Tibial artery (tissue), 4 donors: Measurements from ENCODE around the gene ADGRV1.

Experiments used
- DNase-seq, 2 donors: peaks; one replicate each; pipeline ENCODE4 v3.0.0-alpha.2; 2019
- H3K27ac ChIP-seq, 2 donors: fragments of 200-600 bp; sonication (generic) in 1 of 2; 1 replicate in 1 of 2; 2 replicates in 1 of 2; pipeline ENCODE4 v1.5.1; 2018 to 2019; ENCODE audit warnings: mild to moderate bottlenecking in 1 of 2
- H3K27me3 ChIP-seq, 2 donors: fragments of 200-600 bp; sonication (generic) in 1 of 2; one replicate each; pipeline versions ENCODE4 v1.5.1 to v1.6.0; 2016 to 2019
- H3K36me3 ChIP-seq, 3 donors: fragments of 200-600 bp; sonication (generic) in 2 of 3; one replicate each; pipeline ENCODE4 v1.5.1; 2016 to 2019; ENCODE audit warnings: mild to moderate bottlenecking in 2 of 3
- H3K4me1 ChIP-seq, 4 donors: fragments of 200-600 bp; sonication (generic) in 2 of 4; 1 replicate in 3 of 4; 2 replicates in 1 of 4; pipeline ENCODE4 v1.5.1; 2016 to 2019
- H3K4me3 ChIP-seq, 2 donors: fragments of 200-600 bp; sonication (generic) in 1 of 2; 1 replicate in 1 of 2; 2 replicates in 1 of 2; pipeline ENCODE4 v1.5.1; 2018 to 2019; ENCODE audit warnings: mild to moderate bottlenecking in 2 of 2
- H3K9me3 ChIP-seq, 3 donors: fragments of 200-600 bp; sonication (generic) in 1 of 3; one replicate each; pipeline ENCODE4 v1.5.1; 2016 to 2019
- intact Hi-C: fragments of 100-400 bp; cut with DNase I; formaldehyde crosslinking; loops from one replicate; pipeline ENCODE4 v1.15.0; 2023; ENCODE audit warnings: low total_unique reads
- TF ChIP-seq, protein P1 (sequence below), 2 experiments: fragments of 200-600 bp in 1 of 2; fragments of 450-650 bp in 1 of 2; IDR thresholded peaks; one replicate each; pipeline ENCODE4 v1.5.1; 2017 to 2019; ENCODE audit warnings: antibody characterized with exemption in 2 of 2, mild to moderate bottlenecking in 1 of 2, moderate library complexity in 1 of 2

ADGRV1 gene

DNA sequence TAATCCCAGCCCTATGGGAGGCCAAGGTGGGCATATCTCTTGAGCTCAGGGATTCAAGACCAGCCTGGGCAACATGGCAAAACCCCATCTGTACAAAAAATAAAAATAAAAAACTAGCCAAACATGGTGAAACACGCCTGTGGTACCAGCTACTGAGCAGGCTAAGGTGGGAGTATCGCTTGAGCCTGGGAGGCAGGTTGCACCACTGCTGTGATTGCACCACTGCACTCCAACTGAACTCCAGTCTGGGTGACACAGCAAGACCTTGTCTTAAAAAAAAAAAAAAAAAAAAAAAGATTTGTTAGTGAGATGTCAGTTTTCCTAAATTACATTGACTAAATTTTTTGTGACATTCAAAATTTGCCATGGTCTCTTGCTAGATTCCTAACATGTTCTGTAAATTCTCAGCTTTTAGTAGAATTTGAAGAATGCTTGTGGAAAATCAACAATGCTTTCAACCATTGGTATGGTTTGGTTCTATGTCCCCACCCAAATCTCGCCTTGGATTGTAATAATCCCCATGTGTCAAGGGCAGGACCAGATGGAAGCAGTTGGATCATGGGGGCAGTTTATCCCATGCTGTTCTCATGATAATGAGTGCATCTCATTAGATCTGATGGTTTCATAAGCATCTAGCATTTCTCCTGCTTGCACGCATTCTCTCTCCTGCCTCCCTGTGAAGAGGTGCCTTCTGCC, 588.5 kb downstream of the ADGRV1 start:
- Histone ChIP-seq H3K36me3 (no peaks in the 10 kb centered on the region), H3K27ac (no peak overlapping the region), H3K27me3 (no peaks in the 10 kb centered on the region), H3K4me3 (no peak overlapping the region), H3K4me1 (peaks cover 0 to 60% (median 35%) of the 10 kb centered on the region in 4 donors), H3K9me3 (no peaks in the 10 kb centered on the region)
- TF ChIP-seq, protein P1, sequence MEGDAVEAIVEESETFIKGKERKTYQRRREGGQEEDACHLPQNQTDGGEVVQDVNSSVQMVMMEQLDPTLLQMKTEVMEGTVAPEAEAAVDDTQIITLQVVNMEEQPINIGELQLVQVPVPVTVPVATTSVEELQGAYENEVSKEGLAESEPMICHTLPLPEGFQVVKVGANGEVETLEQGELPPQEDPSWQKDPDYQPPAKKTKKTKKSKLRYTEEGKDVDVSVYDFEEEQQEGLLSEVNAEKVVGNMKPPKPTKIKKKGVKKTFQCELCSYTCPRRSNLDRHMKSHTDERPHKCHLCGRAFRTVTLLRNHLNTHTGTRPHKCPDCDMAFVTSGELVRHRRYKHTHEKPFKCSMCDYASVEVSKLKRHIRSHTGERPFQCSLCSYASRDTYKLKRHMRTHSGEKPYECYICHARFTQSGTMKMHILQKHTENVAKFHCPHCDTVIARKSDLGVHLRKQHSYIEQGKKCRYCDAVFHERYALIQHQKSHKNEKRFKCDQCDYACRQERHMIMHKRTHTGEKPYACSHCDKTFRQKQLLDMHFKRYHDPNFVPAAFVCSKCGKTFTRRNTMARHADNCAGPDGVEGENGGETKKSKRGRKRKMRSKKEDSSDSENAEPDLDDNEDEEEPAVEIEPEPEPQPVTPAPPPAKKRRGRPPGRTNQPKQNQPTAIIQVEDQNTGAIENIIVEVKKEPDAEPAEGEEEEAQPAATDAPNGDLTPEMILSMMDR (IDR thresholded peaks at IDR 0.05) = no peak
- DNase-seq = no peak
- intact Hi-C loops = no loop called here

DNA sequence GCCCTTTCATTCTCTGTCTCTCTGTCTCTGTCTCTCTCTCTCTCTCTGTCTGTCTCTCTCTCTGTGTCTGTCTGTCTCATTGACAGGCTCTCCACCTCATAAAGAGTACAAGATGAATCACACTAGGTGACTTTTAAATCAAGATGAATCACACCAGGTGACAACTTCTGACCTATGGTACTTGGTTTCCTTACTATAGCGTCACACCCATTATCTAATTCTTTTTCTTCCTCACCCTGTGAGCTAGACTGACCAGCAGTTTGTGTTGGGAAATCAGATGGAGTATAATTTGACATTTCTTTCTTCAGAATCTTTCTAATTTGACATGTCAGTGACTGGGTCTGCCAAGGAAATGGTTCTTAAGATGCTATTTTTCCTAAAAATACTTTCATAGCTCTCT, 591.6 kb downstream of the ADGRV1 start:
- H3K4me3 ChIP-seq = no peak overlapping the region
- TF ChIP-seq, protein P1 (IDR thresholded peaks at IDR 0.05) = no peak
- H3K4me1 ChIP-seq = peaks cover 0 to 73% (median 30%) of the 10 kb centered on the region in 4 donors
- intact Hi-C loops = no loop called here
- no peaks in the 10 kb centered on the region for H3K9me3 ChIP-seq
- H3K27ac ChIP-seq = peak overlapping the region in 1 of 2 donors; percentile 21
- H3K27me3 ChIP-seq = no peaks in the 10 kb centered on the region
- DNase-seq = no peak
- no peaks in the 10 kb centered on the region for H3K36me3 ChIP-seq

DNA sequence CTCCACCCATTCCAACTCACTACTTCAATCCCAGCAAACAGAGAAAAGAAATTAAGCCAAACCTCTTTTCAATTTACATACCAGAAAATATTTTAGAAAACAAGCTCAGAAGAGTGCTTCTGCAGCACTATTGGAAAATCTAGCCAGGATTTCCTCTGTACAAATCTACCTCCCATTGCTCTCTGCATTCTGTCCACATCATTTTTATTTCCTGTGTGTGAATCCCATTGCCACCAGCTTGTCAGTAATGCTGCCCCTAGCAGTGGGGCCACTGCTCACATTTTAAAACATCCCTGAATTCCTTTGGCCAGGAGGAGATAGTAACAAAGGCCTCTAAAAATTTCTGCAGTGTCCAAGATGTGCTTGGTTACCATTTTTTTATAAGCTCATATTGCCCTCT, 592.0 kb downstream of the ADGRV1 start:
- DNase-seq = no peak

DNA sequence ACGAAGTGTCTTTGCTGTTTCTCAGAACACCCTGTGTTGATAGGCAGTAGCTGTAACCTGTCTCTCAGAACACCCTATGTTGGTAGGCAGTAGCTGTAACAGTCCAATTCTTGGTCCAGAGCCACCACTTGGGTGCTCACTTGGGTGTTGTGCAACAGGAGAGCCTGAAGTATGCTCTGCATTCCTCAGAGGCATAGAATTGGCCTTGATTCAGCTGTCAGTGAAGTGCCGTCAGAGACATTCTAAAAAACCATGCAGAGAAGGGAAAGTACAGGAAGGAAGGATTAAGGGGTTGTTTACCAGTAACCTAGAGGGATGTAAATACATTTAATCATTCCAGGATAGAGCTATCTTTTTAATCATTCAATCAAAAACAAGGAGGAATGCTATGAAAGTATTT, 593.4 kb downstream of the ADGRV1 start:
- Histone ChIP-seq H3K4me3 (no peak overlapping the region), H3K9me3 (no peaks in the 10 kb centered on the region), H3K4me1 (peaks cover 0 to 77% (median 37%) of the 10 kb centered on the region in 4 donors), H3K36me3 (no peaks in the 10 kb centered on the region), H3K27me3 (no peaks in the 10 kb centered on the region), H3K27ac (peak overlapping the region; percentile 21 to 72)
- intact Hi-C loops = no loop called here
- DNase-seq = peak; percentile 73 to 83
- TF ChIP-seq, protein P1 (IDR thresholded peaks at IDR 0.05) = no peak

More for the DNA sequence above, 592.0 kb downstream of the ADGRV1 start:
- Histone ChIP-seq H3K36me3 (no peaks in the 10 kb centered on the region), H3K9me3 (no peaks in the 10 kb centered on the region), H3K27ac (peak overlapping the region; percentile 21 to 72), H3K4me1 (peaks cover 0 to 73% (median 34%) of the 10 kb centered on the region in 4 donors), H3K4me3 (no peak overlapping the region), H3K27me3 (no peaks in the 10 kb centered on the region)
- intact Hi-C loops = no loop called here
- TF ChIP-seq, protein P1 (IDR thresholded peaks at IDR 0.05) = no peak

DNA sequence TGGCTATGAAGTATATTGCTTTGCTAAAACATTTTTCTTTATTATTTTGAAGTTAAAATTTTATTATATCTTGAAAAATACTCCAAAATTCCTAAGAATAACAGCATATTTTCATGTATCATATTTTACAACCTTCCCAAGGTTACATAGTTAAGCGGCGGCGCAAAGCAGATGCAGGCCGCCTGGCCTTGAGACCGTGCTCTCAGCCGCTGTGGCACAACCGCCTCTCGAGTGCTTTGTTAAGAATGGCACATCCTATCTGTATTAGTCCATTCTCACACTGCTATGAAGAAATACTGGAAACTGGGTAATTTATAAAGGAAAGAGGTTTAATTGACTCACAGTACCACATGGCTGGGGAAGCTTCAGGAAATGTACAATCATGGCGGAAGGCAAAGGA, 595.7 kb downstream of the ADGRV1 start:
- no peak for DNase-seq
- TF ChIP-seq, protein P1 (IDR thresholded peaks at IDR 0.05) = no peak
- Histone ChIP-seq H3K4me3 (no peak overlapping the region), H3K27ac (peak overlapping the region; percentile 63 to 72), H3K27me3 (no peaks in the 10 kb centered on the region), H3K9me3 (no peaks in the 10 kb centered on the region), H3K4me1 (peaks cover 0 to 76% (median 37%) of the 10 kb centered on the region in 4 donors), H3K36me3 (no peaks in the 10 kb centered on the region)
- intact Hi-C loops = no loop called here
